Right atrium auricular region (tissue), 2 donors: Measurements from ENCODE around the gene MCM10. TPM values are rescaled to one million over a fixed set of nuclear protein-coding genes. Genes with fewer than 3 reads are reported as not detected.

Experiments
- DNase-seq: peaks from one replicate; pipeline ENCODE4 v3.0.0-alpha.2; 2019; ENCODE audit warnings: low spot score
- H3K27ac ChIP-seq, 2 donors: fragments of 200-600 bp; sonication (generic); 1 replicate in 1 of 2; 2 replicates in 1 of 2; pipeline ENCODE4 v1.5.1; 2016 to 2019
- H3K27me3 ChIP-seq, 2 donors: fragments of 200-600 bp; sonication (generic); one replicate each; pipeline versions ENCODE4 v1.5.1 to v1.6.0; 2017 to 2019
- H3K36me3 ChIP-seq: fragments of 200-600 bp; sonication (generic); one replicate; pipeline ENCODE4 v1.5.1; 2016
- H3K4me1 ChIP-seq, 2 donors: fragments of 200-600 bp; sonication (generic); one replicate each; pipeline versions ENCODE4 v1.5.1 to v1.6.0; 2017 to 2019
- H3K4me3 ChIP-seq, 2 donors: fragments of 200-600 bp; sonication (generic); 1 replicate in 1 of 2; 2 replicates in 1 of 2; pipeline ENCODE4 v1.5.1; 2017 to 2019; ENCODE audit warnings: mild to moderate bottlenecking in 1 of 2, moderate library complexity in 1 of 2
- H3K9me3 ChIP-seq, 2 donors: fragments of 200-600 bp; sonication (generic); one replicate each; pipeline ENCODE4 v1.5.1; 2019
- CTCF ChIP-seq, 2 donors: fragments of 200-600 bp; sonication (generic); IDR thresholded peaks; one replicate each; pipeline ENCODE4 v1.5.1; 2019; ENCODE audit warnings: antibody characterized with exemption in 2 of 2
- total RNA-seq, 2 donors: library from RNA; depleted of rRNA; stranded (reverse); fragments of >200 nt; gene quantifications; one replicate each; pipeline ENCODE4 v1.1.0, GENCODE V29; 2016

Gene MCM10
- total RNA-seq, 2 donors from 2014 or later: 0.15 TPM; not detected in 1

GRCh38 chr10:13184276-13184675 is 22.9 kb downstream of the MCM10 start:
- no peak overlapping the region for H3K4me3 ChIP-seq
- H3K4me1 ChIP-seq: no peaks in the 10 kb centered on the region
- no peaks in the 10 kb centered on the region for H3K36me3 ChIP-seq
- TF ChIP-seq CTCF (IDR thresholded peaks at IDR 0.05): no peak
- H3K27me3 ChIP-seq: no peaks in the 10 kb centered on the region
- H3K9me3 ChIP-seq: no peaks in the 10 kb centered on the region
- H3K27ac ChIP-seq: no peak overlapping the region
- DNase-seq: no peak

DNA sequence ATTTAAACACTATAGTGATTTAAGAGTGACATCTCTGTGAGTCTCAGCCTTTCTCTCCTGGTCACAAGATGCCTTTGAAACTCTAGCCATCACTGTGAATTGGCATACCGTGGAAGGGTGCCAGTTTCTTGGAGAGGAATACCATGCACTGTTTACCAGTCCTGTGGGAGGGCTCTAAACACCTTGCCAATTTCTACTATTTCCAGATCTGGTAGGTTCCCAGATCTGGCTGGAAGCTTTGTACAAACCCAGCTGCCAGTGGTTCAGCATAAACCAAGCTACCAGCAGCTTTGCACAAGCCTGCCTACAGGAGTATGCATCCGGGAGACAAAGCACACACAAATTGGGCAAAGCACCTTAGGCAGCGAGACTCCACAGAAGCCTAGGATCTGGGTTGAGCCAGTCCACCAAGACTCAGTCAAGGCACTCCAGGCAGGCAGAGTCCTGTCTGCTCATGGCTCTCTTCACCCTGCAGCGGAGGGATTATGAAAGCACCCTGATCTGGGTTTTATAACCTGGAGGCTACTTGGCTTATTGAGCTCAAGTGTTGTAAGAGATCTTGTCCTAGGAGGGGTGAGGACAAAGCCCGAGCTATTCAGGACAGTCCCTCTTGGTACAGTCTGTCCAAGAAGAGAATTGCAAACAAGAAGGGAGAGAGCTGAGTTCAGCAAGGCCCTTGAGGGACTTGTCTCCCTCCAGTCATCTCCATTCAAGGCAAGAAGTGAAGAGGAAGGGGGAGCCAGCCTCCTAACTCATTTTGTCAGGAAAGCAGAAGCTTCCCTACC is 23.6 kb downstream of the MCM10 start:
- TF ChIP-seq CTCF (IDR thresholded peaks at IDR 0.05): no peak
- H3K27ac ChIP-seq: no peak overlapping the region
- DNase-seq: no peak

DNA sequence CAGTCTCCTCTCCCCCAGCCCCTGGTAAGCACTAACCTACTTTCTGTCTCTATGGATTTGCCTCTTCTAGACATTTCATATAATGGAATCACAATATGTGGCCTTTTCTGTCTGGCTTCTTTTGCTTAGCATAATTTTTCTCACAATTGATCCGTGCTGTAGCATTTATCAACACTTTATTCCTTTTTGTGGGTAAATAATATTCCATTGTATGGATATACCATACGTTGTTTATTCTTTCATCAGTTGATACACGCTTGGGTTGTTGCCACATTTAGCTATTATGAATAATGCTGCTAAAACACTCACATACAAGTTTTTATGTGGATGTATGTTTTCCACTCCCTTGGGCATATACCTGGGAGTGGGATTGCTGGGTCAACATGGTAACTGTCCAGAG is 25.8 kb downstream of the MCM10 start:
- H3K36me3 ChIP-seq: no peaks in the 10 kb centered on the region
- no peaks in the 10 kb centered on the region for H3K4me1 ChIP-seq
- H3K27me3 ChIP-seq: no peaks in the 10 kb centered on the region
- no peaks in the 10 kb centered on the region for H3K9me3 ChIP-seq
- no peak overlapping the region for H3K27ac ChIP-seq
- no peak overlapping the region for H3K4me3 ChIP-seq
- TF ChIP-seq CTCF (IDR thresholded peaks at IDR 0.05): no peak
- no peak for DNase-seq

More for the DNA sequence above, 23.6 kb downstream of the MCM10 start:
- Histone ChIP-seq H3K4me1 (no peaks in the 10 kb centered on the region), H3K9me3 (no peaks in the 10 kb centered on the region), H3K27me3 (no peaks in the 10 kb centered on the region), H3K36me3 (no peaks in the 10 kb centered on the region), H3K4me3 (no peak overlapping the region)

GRCh38 chr10:13188593-13188992 is 27.2 kb downstream of the MCM10 start:
- no peak overlapping the region for H3K27ac ChIP-seq
- no peak for TF ChIP-seq CTCF (IDR thresholded peaks at IDR 0.05)
- H3K4me1 ChIP-seq: no peaks in the 10 kb centered on the region
- no peak overlapping the region for H3K4me3 ChIP-seq
- H3K9me3 ChIP-seq: no peaks in the 10 kb centered on the region
- DNase-seq: no peak
- H3K36me3 ChIP-seq: no peaks in the 10 kb centered on the region
- H3K27me3 ChIP-seq: no peaks in the 10 kb centered on the region

GRCh38 chr10:13189961-13190360 is 28.6 kb downstream of the MCM10 start:
- Histone ChIP-seq H3K36me3 (no peaks in the 10 kb centered on the region), H3K4me3 (no peak overlapping the region), H3K9me3 (no peaks in the 10 kb centered on the region), H3K27ac (no peak overlapping the region), H3K27me3 (no peaks in the 10 kb centered on the region), H3K4me1 (no peaks in the 10 kb centered on the region)
- TF ChIP-seq CTCF (IDR thresholded peaks at IDR 0.05): no peak
- no peak for DNase-seq

DNA sequence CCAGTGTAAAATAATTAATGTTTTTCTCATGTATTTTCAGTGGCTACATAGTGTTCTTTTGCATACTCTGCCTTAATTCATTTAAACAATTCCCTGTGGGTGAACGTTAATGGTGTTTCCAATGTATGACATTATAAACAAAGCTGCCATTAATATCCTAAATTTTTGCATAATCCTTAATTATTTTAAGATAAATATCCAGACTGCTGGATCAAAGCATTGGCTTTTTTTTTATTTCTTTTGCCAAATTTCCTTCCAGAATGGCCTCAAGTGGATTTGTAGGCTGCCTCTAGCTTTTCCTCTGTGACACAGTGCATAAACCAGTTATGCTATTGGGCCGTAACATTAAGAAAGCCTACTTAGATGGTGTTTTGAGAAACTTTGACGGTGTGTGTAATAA is 29.5 kb downstream of the MCM10 start:
- no peak overlapping the region for H3K4me3 ChIP-seq
- no peaks in the 10 kb centered on the region for H3K4me1 ChIP-seq
- no peak for DNase-seq
- no peaks in the 10 kb centered on the region for H3K27me3 ChIP-seq
- no peak overlapping the region for H3K27ac ChIP-seq
- no peaks in the 10 kb centered on the region for H3K9me3 ChIP-seq
- no peak for TF ChIP-seq CTCF (IDR thresholded peaks at IDR 0.05)
- H3K36me3 ChIP-seq: no peaks in the 10 kb centered on the region
